Stomach (tissue), 9 donors: ENCODE results near the gene BTD. TPM values are rescaled to one million over a fixed set of nuclear protein-coding genes. Genes with fewer than 3 reads are reported as not detected.

ENCODE experiments used
- DNase-seq, 2 donors: peaks; one replicate each; pipeline versions ENCODE4 v3.0.0 to v3.0.0-alpha.2; 2013 to 2019
- H3K27ac ChIP-seq, 5 donors: fragments of 200-600 bp in 4 of 5; sonication (generic) in 4 of 5; one replicate each; pipeline ENCODE4 v1.5.1; 2013 to 2019; ENCODE audit warnings: mild to moderate bottlenecking in 1 of 5, moderate library complexity in 1 of 5
- H3K27me3 ChIP-seq, 3 donors: fragments of 200-600 bp; sonication (generic); one replicate each; pipeline ENCODE4 v1.5.1; 2017 to 2019; ENCODE audit warnings: mixed run types in 1 of 3
- H3K36me3 ChIP-seq, 4 donors: fragments of 200-600 bp; sonication (generic); 1 replicate in 3 of 4; 2 replicates in 1 of 4; pipeline ENCODE4 v1.5.1; 2016 to 2019
- H3K4me1 ChIP-seq, 4 donors: fragments of 200-600 bp; sonication (generic); one replicate each; pipeline ENCODE4 v1.5.1; 2016 to 2019
- H3K4me3 ChIP-seq, 4 donors: fragments of 200-600 bp; sonication (generic) in 3 of 4; one replicate each; pipeline ENCODE4 v1.5.1; 2016 to 2019; ENCODE audit warnings: mild to moderate bottlenecking in 1 of 4
- H3K9me3 ChIP-seq, 4 donors: fragments of 200-600 bp; sonication (generic); one replicate each; pipeline ENCODE4 v1.5.1; 2016 to 2019
- EP300 ChIP-seq: sonication (generic); formaldehyde crosslinking; IDR thresholded peaks from one replicate; pipeline ENCODE4 v1.6.1; 2017; ENCODE audit warnings: antibody characterized with exemption
- POLR2A ChIP-seq, 4 donors: fragments of 450-650 bp; IDR thresholded peaks; one replicate each; pipeline ENCODE4 v1.6.1; 2016; ENCODE audit warnings: antibody characterized with exemption in 4 of 4, control low read depth in 2 of 4, mild to moderate bottlenecking in 1 of 4, moderate library complexity in 1 of 4
- POLR2AphosphoS5 ChIP-seq, 3 donors: sonication (generic); formaldehyde crosslinking; IDR thresholded peaks; one replicate each; pipeline ENCODE4 v1.6.1; 2016; ENCODE audit warnings: antibody characterized with exemption in 3 of 3
- WGBS, 5 donors: extraction: QIAGEN DNeasy Blood & Tissue Kit in 3 of 5; methylation state at CpG; one replicate each; pipeline versions ENCODE4 v1.1.5 to v1.1.7; 2013 to 2018; 5-methylcytosine and 5-hydroxymethylcytosine counted together
- intact Hi-C: fragments of 100-400 bp; cut with DNase I; formaldehyde crosslinking; loops from one replicate; pipeline ENCODE4 v1.15.1; 2023; ENCODE audit warnings: low total_unique reads
- polyA plus RNA-seq, 3 donors: library from polyadenylated mRNA; stranded (reverse); fragments of 200-250 nt; gene quantifications; one replicate each; pipeline ENCODE4 v1.2.3, GENCODE V29; 2013
- total RNA-seq, 5 donors: library from RNA; depleted of rRNA; stranded (reverse); fragments of >200 nt; gene quantifications; one replicate each; pipeline versions ENCODE4 v1.1.0 to v1.2.3, GENCODE V29; 2014 to 2016
- TF ChIP-seq, protein P1 (sequence below), 7 experiments: fragments of 450-650 bp in 4 of 7; fragments of 200-600 bp in 3 of 7; sonication (generic) in 3 of 7; IDR thresholded peaks; one replicate each; pipeline ENCODE4 v1.5.1; 2016 to 2019; ENCODE audit warnings: antibody characterized with exemption in 7 of 7, control low read depth in 2 of 7, mild to moderate bottlenecking in 1 of 7
- donor health status: healthy with polysubstance abuse.
- donor health status: Bipolar disorder and iron deficiency.
- donor health status: healthy.

BTD gene
- total and polyA plus RNA-seq, 8 donors = 2.9 to 102 (median 12.0) TPM

DNA sequence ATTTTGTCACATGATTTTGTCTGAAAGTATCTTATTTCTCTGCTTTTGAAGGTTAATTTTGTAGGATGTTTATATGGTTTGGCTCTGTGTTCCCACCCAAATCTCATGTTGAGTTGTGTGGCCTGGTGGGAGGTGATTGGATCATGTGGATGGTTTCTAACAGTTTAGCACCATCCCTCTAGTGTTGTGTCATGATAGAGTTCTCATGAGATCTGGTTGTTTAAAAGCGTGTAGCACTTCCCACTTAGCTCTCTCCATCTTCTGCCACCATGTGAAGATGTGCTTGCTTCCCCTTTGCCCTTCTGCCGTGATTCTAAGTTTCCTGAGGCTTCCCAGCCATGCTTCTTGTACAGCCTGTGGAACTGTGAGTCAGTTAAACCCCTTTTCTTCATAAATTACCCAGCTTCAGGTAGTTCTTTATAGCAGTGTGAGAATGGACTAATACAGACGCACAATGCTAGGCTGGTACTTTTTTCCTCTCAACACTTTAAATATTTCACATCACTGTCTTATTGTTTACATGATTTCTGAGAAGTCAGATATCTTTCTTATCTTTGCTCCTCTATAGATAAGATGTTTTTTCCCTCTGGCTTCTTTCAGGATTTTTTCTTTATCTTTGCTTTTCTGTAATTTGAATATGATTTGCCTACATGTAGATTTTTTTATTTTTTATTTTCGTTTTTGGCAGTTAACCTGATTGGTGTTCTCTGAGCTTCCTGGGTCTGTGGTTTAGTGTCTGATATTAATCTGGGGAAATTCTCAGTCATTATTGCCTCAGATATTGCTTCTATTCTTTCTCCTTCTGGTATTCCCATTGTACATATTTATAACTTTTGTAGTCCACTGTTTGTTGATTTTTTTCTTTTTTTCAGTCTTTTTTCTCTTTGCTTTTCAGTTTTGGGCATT is 22.2 kb downstream of the BTD start:
- 65 to 74% (median 69%) methylated on average over 4 of the region's 4 CpGs for WGBS, 5 donors
- Histone ChIP-seq H3K36me3 (peaks cover 0 to 7% (median 0%) of the 10 kb centered on the region in 4 donors), H3K27me3 (no peaks in the 10 kb centered on the region), H3K4me3 (no peak overlapping the region), H3K27ac (no peak overlapping the region), H3K4me1 (peaks cover 0 to 16% (median 6%) of the 10 kb centered on the region in 4 donors), H3K9me3 (peaks cover 0 to 20% (median 10%) of the 10 kb centered on the region in 4 donors)
- no peak for DNase-seq
- TF ChIP-seq POLR2A (IDR thresholded peaks at IDR 0.05) (no peak), EP300 (no peak), POLR2AphosphoS5 (IDR thresholded peaks at IDR 0.05) (no peak)
- TF ChIP-seq, protein P1, sequence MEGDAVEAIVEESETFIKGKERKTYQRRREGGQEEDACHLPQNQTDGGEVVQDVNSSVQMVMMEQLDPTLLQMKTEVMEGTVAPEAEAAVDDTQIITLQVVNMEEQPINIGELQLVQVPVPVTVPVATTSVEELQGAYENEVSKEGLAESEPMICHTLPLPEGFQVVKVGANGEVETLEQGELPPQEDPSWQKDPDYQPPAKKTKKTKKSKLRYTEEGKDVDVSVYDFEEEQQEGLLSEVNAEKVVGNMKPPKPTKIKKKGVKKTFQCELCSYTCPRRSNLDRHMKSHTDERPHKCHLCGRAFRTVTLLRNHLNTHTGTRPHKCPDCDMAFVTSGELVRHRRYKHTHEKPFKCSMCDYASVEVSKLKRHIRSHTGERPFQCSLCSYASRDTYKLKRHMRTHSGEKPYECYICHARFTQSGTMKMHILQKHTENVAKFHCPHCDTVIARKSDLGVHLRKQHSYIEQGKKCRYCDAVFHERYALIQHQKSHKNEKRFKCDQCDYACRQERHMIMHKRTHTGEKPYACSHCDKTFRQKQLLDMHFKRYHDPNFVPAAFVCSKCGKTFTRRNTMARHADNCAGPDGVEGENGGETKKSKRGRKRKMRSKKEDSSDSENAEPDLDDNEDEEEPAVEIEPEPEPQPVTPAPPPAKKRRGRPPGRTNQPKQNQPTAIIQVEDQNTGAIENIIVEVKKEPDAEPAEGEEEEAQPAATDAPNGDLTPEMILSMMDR (IDR thresholded peaks at IDR 0.05) = no peak
- intact Hi-C loops = no loop called here

GRCh38 chr3:15628967-15629366 is 27.4 kb downstream of the BTD start:
- intact Hi-C loops = loop anchor here (5.0 kb wide), 1 partner anchor 178 kb away; no protein-coding TSS in a partner anchor
- no peaks in the 10 kb centered on the region for H3K9me3 ChIP-seq
- no peaks in the 10 kb centered on the region for H3K36me3 ChIP-seq
- peaks cover 19 to 53% (median 30%) of the 10 kb centered on the region in 4 donors for H3K4me1 ChIP-seq
- no peak overlapping the region for H3K27ac ChIP-seq
- no peak for DNase-seq
- H3K4me3 ChIP-seq = no peak overlapping the region
- H3K27me3 ChIP-seq = no peaks in the 10 kb centered on the region
- TF ChIP-seq POLR2A (IDR thresholded peaks at IDR 0.05) (no peak), EP300 (no peak), POLR2AphosphoS5 (IDR thresholded peaks at IDR 0.05) (no peak)
- TF ChIP-seq, protein P1 (IDR thresholded peaks at IDR 0.05) = no peak

GRCh38 chr3:15629860-15630597 is 28.5 kb downstream of the BTD start:
- DNase-seq = peak; percentile 63 to 89
- Histone ChIP-seq H3K4me1 (peaks cover 20 to 52% (median 33%) of the 10 kb centered on the region in 4 donors), H3K27me3 (no peaks in the 10 kb centered on the region), H3K4me3 (peak overlapping the region; percentile 12 to 33 (median 25)), H3K27ac (peak overlapping the region in 4 of 5 donors; percentile 5 to 67 (median 40)), H3K36me3 (no peaks in the 10 kb centered on the region), H3K9me3 (no peaks in the 10 kb centered on the region)
- intact Hi-C loops = loop anchor here (5.0 to 10.0 kb wide), 2 partner anchors 177 to 615 kb away; no protein-coding TSS in a partner anchor
- TF ChIP-seq, protein P1 (IDR thresholded peaks at IDR 0.05) = peak in 5 of 7 experiments; percentile 55 to 74 (median 66)
- TF ChIP-seq POLR2A (IDR thresholded peaks at IDR 0.05) = no peak
- peak in 1 of 3 donors; percentile 76 for TF ChIP-seq POLR2AphosphoS5 (IDR thresholded peaks at IDR 0.05)
- TF ChIP-seq EP300 = no peak
- WGBS, 5 donors = 39 to 43% (median 41%) methylated on average over 10 of the region's 10 CpGs
